HG03060 (cell line): ENCODE results near the gene EPN2.
"Not testable (repeated sequence)": the region's sequence is repeated elsewhere in the genome, so short reads cannot be mapped to it uniquely, and the experiment has no call there.

Experiments used
- ATAC-seq: cut with Tn5 transposase; IDR thresholded peaks from one replicate; pipeline ENCODE4 v1.9.1; 2021; ENCODE audit warnings: low read depth, moderate number of reproducible peaks; ENCODE audit not compliant: unreplicated experiment

EPN2 gene

GRCh38 chr17:19264268-19264667, 27.1 kb downstream of the EPN2 start:
- ATAC-seq = no peak

DNA sequence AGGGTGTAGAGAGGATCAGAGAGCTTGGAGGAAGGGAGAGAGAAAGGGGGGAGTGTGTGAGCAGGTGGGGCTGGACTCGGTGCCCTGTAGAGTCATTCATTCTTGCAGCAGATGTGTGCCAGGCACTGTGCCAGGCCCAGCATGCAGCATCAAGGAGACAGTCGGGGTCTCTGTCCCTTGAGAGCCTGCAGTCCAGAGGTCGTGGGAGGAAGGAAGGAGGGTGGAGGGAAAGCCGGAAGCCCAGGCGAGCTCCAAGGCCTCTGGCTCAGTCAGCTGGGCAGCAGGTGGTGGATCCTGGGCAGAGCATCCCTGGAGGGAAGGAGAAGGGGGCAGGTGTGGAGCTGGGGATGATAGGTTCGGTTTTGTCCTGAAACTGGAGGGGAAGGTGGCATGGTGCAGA, 27.5 kb downstream of the EPN2 start:
- ATAC-seq = no peak

DNA sequence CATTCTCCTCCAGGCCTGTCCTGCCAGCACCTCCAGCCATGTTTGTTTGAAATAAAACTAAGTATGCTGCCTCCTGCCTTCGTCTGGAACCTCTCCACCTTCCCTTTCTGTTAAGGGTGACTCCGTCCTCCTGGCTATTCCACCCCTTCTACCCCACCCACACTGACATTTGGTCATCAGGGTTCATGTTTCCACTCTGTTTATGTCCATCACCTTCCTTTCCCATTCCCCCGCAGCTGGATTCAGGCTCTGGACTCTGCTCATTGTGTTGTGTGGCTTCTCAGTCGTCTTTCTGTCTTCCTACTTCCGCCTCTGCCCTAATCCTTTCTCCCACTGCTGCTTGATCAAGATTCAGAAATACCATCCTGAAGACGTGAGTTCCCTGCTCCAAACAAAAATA, 28.6 kb downstream of the EPN2 start:
- no peak for ATAC-seq

- no peak for ATAC-seq
These were observed 31.4 kb downstream of the EPN2 start for GRCh38 chr17:19268611-19269010.

- no peak for ATAC-seq
These were observed 31.9 kb downstream of the EPN2 start for GRCh38 chr17:19269106-19269505.

DNA sequence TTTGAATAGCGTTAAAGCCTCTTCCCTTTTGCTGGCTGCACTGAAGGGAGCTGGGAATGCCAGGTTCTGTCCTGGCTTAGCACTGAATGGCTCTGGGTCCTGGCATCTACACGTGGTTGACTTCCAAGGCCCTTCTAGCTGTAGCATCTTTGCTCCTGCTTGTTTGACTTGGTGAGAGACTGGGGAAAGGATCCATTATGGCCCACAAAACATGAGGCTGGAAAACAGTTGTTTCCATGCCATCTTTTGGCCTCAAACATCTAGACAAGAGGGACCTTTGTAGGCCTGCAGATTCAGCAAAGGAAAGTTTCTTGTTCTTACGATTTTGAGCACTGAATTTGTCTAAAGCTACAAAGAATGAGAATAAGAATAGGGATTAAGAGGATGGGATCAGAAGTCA, 32.5 kb downstream of the EPN2 start:
- ATAC-seq = no peak

GRCh38 chr17:19270347-19270703, 33.2 kb downstream of the EPN2 start:
- ATAC-seq = no peak

- ATAC-seq = peak; percentile 62
These were observed 33.8 kb downstream of the EPN2 start for GRCh38 chr17:19270704-19271611.

GRCh38 chr17:19271780-19272357, 34.7 kb downstream of the EPN2 start:
- no peak for ATAC-seq

GRCh38 chr17:19273731-19274130, 36.6 kb downstream of the EPN2 start:
- no peak for ATAC-seq

DNA sequence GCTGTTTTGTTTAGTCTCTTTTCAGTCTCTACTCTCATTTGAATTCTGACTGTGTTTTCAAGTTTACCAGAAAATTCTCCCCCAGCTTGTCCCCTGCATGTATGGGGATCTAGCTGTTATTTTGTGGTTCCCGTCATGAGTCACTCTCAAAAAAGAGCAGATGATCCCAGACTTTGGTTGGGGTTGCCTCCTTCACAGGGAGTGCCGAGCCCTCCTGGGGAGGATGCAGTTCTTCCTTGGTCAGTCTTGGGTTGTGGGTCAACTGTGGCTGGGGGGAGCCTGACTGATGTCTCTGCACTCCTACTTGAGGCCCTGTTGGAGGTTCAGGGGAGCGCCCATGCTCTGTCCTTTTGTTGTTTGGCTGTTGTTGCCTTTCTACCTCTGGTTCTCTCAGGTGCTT, 37.7 kb downstream of the EPN2 start:
- ATAC-seq = no peak

DNA sequence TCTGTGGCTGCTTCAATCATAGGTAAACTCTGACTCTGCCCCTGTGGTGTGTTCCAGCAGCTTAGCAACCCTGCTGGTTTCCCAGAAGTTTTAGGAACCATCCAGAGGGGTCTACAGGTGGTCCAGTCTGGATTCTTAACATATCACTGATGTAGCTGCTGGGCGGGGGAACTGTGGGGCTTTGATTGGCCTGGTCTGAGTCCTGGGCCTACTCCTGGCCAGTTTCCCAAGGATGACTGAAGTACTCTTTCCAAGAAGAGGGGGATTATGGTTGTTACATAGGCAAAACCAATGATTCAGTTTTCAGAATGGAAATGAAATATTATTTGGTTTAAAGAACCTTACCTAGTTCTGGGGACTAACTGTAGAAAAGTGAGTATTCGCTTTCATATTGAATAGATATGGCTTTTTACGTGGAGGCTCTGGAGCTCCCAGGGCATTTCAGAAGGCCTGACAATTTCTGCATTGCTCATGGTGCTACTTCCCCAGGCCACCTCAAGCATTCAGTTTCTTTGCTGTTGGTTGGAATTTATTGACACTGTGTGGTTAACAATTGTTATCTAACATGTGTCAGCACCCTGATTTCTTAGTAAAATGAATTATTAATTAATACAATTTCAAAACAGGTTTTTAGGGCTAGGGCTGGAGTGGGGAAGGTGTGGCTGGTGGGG, 38.4 kb downstream of the EPN2 start:
- no peak for ATAC-seq

GRCh38 chr17:19278284-19278683, 41.1 kb downstream of the EPN2 start:
- not testable (repeated sequence) for ATAC-seq

- ATAC-seq = no peak
These were observed 41.6 kb downstream of the EPN2 start for GRCh38 chr17:19278729-19279128.

- no peak for ATAC-seq
These were observed 44.0 kb downstream of the EPN2 start for GRCh38 chr17:19281161-19281560.

DNA sequence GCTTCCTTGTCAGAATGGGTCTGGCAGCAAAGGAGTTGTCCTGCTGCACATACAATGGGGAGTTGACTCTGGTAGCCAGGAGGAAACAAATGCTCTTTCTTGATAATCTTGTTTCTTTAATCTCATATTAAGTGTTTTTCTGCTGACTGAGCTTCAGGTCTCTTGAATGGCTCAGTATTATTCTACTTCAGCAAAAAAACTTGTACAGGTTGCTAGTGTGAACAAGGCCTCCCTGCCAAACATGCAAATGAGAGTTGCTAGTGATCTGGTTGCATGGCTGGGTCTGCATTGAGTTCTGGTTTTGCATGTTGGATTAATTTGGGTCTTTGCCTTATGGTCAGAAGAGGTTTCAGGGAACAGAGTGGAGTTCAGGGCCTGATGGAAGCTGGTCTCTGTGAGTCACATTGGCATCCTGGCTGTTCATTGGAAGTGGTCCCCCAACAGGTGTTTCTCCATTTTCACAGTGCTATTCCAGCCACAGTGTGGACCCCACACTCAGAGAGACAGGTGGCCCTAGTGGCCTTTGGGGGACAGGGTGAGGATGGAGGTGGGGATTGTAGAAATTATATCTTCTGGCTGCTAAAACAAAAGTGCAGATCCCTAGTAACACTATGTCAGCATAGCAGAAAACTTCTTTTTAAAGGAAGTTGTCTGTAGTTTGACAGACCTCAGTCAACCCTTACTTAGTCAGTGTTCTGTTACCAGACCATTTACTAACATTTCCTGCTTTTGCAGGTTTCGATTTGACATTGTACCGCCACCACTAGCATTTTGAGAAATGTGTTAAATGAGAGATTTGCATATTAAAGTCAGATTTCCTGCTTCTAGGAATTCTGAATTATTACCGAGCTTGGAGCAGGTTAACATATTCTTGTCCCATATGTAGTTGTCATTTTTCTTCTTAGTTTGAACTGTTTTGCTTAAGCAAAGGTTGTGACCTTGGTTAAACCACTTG, 47.1 kb downstream of the EPN2 start:
- no peak for ATAC-seq

DNA sequence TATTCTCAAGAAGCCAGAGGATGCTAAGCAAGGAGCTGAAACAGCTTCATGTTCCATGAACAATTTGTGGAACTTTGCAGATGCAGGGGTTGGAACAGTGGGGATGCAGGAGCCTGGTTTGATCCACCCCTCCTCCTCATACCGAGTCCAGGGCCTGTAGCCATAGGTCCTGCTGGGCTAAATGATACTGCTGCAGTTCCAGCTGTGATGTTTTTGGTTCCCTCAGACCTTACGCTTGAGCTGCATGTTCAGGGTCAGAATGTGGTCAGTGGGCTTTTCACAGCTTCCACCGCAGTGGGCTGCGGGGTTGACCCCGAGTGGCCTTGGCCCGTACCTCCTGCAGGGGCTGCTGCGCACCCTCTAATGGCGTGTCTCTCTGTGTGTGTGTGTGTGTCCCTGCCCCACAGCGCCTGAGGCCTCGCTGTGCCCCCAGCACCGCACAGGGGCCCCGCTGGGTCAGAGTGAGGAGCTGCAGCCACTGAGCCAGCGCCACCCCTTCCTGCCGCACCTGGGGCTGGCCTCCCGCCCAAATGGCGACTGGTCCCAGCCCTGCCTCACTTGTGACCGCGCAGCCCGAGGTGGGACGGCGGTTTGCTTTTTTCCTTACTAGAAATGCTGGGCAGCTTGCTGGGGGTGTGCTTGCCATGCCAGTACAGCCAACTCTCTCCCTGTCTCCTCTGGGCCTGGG, 48.2 kb downstream of the EPN2 start:
- ATAC-seq = no peak

GRCh38 chr17:19286751-19287341, 49.7 kb downstream of the EPN2 start:
- ATAC-seq = no peak

GRCh38 chr17:19287651-19288050, 50.5 kb downstream of the EPN2 start:
- no peak for ATAC-seq

GRCh38 chr17:19288453-19288852, 51.3 kb downstream of the EPN2 start:
- ATAC-seq = no peak
